ENCODE data around the gene OAS2.

DNA sequence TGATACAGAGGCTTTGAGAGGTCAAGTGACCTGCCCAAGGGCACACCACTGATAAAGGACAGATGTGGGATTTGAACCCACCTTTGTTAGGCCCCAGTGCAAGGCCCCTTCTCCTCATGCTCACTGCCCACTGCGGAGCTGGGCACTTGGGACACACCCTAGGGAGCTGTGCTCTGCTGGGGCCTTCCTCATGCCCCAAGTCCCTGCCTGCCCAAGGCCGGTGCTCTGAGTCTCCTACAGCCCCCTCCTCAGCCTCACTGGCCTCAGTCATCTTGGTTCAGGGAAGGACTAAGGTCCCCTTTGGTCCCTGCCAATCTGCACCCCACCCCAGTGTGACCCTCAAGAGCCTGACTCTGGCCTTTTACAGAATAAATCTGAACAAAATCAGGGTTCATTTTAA is 48.0 kb upstream of the OAS2 start:
- TF ChIP-seq, protein P1, sequence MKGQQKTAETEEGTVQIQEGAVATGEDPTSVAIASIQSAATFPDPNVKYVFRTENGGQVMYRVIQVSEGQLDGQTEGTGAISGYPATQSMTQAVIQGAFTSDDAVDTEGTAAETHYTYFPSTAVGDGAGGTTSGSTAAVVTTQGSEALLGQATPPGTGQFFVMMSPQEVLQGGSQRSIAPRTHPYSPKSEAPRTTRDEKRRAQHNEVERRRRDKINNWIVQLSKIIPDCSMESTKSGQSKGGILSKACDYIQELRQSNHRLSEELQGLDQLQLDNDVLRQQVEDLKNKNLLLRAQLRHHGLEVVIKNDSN (IDR thresholded peaks at IDR 0.05), result no peak
- TF ChIP-seq EP300 (IDR thresholded peaks at IDR 0.05; ENCODE audit: borderline replicate concordance), result no peak
- TF ChIP-seq YY1 (IDR thresholded peaks at IDR 0.05; ENCODE audit: low read depth), result no peak
- TF ChIP-seq CREB1 (IDR thresholded peaks at IDR 0.05; ENCODE audit: low read depth), result no peak
- TF ChIP-seq TAF1 (IDR thresholded peaks at IDR 0.05; ENCODE audit: low read depth), result no peak
- TF ChIP-seq CEBPB (IDR thresholded peaks at IDR 0.05), result no peak
- no peak for TF ChIP-seq EGR1 (IDR thresholded peaks at IDR 0.05)
